Activated CD4-positive, alpha-beta T cell treated with anti-CD3 and anti-CD28 coated beads for 1 hour (primary cell): ENCODE measurements around the gene FBXO46.
A peak's percentile ranks its signal among the peaks of the same experiment; 100 is the strongest.
"Not testable (repeated sequence)": the region's sequence is repeated elsewhere in the genome, so short reads cannot be mapped to it uniquely, and the experiment has no call there.

Source experiments
- DNase-seq: peaks from one replicate; pipeline ENCODE4 v3.0.0-alpha.2; 2020

FBXO46 gene

GRCh38 chr19:45720065-45720464 lies 10.6 kb downstream of the FBXO46 start:
- DNase-seq = not testable (repeated sequence)

GRCh38 chr19:45717983-45718650 lies 12.6 kb downstream of the FBXO46 start:
- no peak for DNase-seq

GRCh38 chr19:45717131-45717982 lies 13.3 kb downstream of the FBXO46 start:
- peak; percentile 97 for DNase-seq

GRCh38 chr19:45716359-45717130 lies 14.2 kb downstream of the FBXO46 start:
- DNase-seq = no peak

GRCh38 chr19:45715139-45715538 lies 15.6 kb downstream of the FBXO46 start:
- no peak for DNase-seq

- DNase-seq = no peak
Measured at GRCh38 chr19:45713141-45713540, 17.6 kb downstream of the FBXO46 start.

- DNase-seq = no peak
Measured at GRCh38 chr19:45712699-45713067, 18.0 kb downstream of the FBXO46 start.

- no peak for DNase-seq
Measured at GRCh38 chr19:45711851-45712698, 18.6 kb downstream of the FBXO46 start.

- no peak for DNase-seq
Measured at GRCh38 chr19:45710356-45711130, 20.2 kb downstream of the FBXO46 start.

GRCh38 chr19:45705710-45706415 lies 24.8 kb downstream of the FBXO46 start:
- DNase-seq = no peak

- no peak for DNase-seq
Measured at GRCh38 chr19:45705115-45705514, 25.6 kb downstream of the FBXO46 start.

GRCh38 chr19:45701676-45702075 lies 29.0 kb downstream of the FBXO46 start:
- DNase-seq = no peak

GRCh38 chr19:45693106-45693788 lies 37.4 kb downstream of the FBXO46 start:
- DNase-seq = peak; percentile 63

GRCh38 chr19:45692187-45693105 lies 38.2 kb downstream of the FBXO46 start, which contains the start of gene QPCTL:
QPCTL (plus strand) TSS chr19:45692666; CDS start chr19:45692704, 38 bp downstream.
- DNase-seq = peak; percentile 95

GRCh38 chr19:45691516-45692186 lies 39.0 kb downstream of the FBXO46 start, which contains the start of gene SNRPD2:
SNRPD2 (minus strand) TSS chr19:45691953; CDS start chr19:45691888, 65 bp downstream.
- DNase-seq = peak; percentile 88

- DNase-seq = no peak
Measured at GRCh38 chr19:45687599-45687998, 43.1 kb downstream of the FBXO46 start.

- not testable (repeated sequence) for DNase-seq
Measured at GRCh38 chr19:45685045-45685444, 45.7 kb downstream of the FBXO46 start.

- no peak for DNase-seq
Measured at GRCh38 chr19:45682908-45683307, 47.8 kb downstream of the FBXO46 start.
